ENCODE results near the gene ZBTB42.

ZBTB42 gene

DNA sequence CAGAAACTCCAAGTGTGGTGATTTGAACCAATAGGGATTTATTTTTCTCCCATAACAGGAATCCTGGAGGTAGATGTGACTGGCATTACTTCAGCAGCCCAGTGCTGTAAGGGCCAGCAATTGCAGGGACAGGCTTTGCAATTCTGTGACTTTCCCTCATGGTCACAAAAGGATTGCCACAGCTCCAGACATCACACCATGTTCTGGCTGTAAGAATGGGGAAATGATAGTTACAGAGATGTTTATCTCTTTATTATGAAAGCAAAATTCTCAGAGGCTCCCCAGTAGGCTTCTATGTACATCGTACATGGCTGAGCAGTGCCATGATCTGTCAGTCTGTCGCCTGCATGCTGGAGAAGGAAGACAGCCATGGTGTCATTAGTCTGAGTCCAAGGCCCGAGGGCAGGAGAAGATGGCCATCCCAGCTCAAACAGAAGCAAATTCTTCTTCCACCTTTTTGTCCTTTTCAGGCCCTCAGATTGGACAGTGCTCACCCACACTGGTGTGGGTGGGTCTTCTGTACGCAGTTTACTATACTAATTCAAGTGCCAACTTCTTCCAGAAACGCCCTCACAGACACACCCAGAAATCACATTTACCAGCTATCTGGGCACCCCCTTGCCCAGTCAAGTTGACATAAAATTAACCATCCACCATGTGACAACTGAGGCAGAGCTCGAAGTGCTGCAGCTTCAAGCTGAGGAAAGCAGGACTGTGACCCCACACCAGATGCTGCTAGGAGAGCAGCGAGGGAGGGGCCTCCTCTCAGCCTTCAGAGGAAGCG, 17.2 kb downstream of the ZBTB42 start:
- no peak for TF ChIP-seq SIN3A (IDR thresholded peaks at IDR 0.05; ENCODE audit: borderline replicate concordance, insufficient read depth, low read length)
- TF ChIP-seq FOXP2 (optimal IDR thresholded peaks at IDR 0.05; ENCODE audit: borderline replicate concordance, extremely low read depth, extremely low read length, insufficient read depth) = no peak
- no peak for TF ChIP-seq POLR2AphosphoS5 (IDR thresholded peaks at IDR 0.05; ENCODE audit: low read depth, low read length)
- TF ChIP-seq TAF1 (IDR thresholded peaks at IDR 0.05; ENCODE audit: borderline replicate concordance, insufficient read depth, low read length) = no peak
- TF ChIP-seq, protein P1, sequence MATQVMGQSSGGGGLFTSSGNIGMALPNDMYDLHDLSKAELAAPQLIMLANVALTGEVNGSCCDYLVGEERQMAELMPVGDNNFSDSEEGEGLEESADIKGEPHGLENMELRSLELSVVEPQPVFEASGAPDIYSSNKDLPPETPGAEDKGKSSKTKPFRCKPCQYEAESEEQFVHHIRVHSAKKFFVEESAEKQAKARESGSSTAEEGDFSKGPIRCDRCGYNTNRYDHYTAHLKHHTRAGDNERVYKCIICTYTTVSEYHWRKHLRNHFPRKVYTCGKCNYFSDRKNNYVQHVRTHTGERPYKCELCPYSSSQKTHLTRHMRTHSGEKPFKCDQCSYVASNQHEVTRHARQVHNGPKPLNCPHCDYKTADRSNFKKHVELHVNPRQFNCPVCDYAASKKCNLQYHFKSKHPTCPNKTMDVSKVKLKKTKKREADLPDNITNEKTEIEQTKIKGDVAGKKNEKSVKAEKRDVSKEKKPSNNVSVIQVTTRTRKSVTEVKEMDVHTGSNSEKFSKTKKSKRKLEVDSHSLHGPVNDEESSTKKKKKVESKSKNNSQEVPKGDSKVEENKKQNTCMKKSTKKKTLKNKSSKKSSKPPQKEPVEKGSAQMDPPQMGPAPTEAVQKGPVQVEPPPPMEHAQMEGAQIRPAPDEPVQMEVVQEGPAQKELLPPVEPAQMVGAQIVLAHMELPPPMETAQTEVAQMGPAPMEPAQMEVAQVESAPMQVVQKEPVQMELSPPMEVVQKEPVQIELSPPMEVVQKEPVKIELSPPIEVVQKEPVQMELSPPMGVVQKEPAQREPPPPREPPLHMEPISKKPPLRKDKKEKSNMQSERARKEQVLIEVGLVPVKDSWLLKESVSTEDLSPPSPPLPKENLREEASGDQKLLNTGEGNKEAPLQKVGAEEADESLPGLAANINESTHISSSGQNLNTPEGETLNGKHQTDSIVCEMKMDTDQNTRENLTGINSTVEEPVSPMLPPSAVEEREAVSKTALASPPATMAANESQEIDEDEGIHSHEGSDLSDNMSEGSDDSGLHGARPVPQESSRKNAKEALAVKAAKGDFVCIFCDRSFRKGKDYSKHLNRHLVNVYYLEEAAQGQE (IDR thresholded peaks at IDR 0.05; ENCODE audit: insufficient read depth in 1 of 2, low read depth in 2 of 2, low read length in 2 of 2) = no peak

DNA sequence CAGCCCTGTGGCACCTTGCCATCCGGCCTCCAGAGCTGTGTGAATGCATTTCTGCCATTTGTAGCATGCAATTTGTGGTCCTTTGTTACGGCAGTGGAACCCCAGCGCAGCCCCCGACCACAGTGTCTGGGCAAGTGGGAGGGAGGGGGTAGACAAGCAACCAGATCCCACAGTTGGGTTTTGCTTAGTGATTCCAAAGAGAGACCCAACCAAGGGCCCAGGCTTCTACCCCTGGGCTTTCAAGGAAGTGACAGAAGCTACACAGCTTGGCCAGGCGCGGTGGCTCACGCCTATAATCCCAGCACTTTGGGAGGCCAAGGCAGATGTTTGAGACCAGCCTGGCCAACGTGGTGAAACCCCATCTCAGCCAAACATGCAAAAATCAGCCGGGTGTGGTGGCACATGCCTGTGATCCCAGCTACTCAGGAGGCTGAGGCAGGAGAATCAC, 17.8 kb downstream of the ZBTB42 start:
- TF ChIP-seq POLR2AphosphoS5 (IDR thresholded peaks at IDR 0.05; ENCODE audit: low read depth, low read length) (no peak), TAF1 (IDR thresholded peaks at IDR 0.05; ENCODE audit: borderline replicate concordance, insufficient read depth, low read length) (no peak), FOXP2 (optimal IDR thresholded peaks at IDR 0.05; ENCODE audit: borderline replicate concordance, extremely low read depth, extremely low read length, insufficient read depth) (no peak), SIN3A (IDR thresholded peaks at IDR 0.05; ENCODE audit: borderline replicate concordance, insufficient read depth, low read length) (no peak)
- TF ChIP-seq, protein P1 (IDR thresholded peaks at IDR 0.05; ENCODE audit: insufficient read depth in 1 of 2, low read depth in 2 of 2, low read length in 2 of 2) = no peak

DNA sequence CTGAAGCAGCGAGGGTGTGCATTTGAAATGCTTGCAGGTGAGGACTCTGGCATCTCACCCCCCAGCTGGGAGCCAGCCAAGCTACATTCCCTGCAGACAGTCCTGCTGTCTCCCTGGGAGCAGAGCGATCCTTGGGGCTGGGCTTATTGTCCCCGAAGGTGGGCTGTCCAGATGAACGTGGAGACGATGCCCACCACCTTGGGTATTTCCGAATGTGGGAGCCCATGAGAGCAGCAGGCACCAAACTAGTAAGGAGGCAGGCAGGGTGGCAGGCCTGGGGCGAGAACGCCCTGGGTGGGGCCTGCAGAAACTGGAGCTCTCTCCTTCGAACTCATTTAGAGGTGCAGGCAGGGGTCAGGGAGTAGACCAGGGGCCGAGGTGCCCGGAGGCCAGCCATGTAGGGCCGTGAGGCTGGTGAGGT, 18.5 kb downstream of the ZBTB42 start:
- TF ChIP-seq, protein P1 (IDR thresholded peaks at IDR 0.05; ENCODE audit: insufficient read depth in 1 of 2, low read depth in 2 of 2, low read length in 2 of 2) = no peak
- TF ChIP-seq POLR2AphosphoS5 (IDR thresholded peaks at IDR 0.05; ENCODE audit: low read depth, low read length) = no peak
- TF ChIP-seq SIN3A (IDR thresholded peaks at IDR 0.05; ENCODE audit: borderline replicate concordance, insufficient read depth, low read length) = no peak
- TF ChIP-seq FOXP2 (optimal IDR thresholded peaks at IDR 0.05; ENCODE audit: borderline replicate concordance, extremely low read depth, extremely low read length, insufficient read depth) = no peak
- no peak for TF ChIP-seq TAF1 (IDR thresholded peaks at IDR 0.05; ENCODE audit: borderline replicate concordance, insufficient read depth, low read length)

DNA sequence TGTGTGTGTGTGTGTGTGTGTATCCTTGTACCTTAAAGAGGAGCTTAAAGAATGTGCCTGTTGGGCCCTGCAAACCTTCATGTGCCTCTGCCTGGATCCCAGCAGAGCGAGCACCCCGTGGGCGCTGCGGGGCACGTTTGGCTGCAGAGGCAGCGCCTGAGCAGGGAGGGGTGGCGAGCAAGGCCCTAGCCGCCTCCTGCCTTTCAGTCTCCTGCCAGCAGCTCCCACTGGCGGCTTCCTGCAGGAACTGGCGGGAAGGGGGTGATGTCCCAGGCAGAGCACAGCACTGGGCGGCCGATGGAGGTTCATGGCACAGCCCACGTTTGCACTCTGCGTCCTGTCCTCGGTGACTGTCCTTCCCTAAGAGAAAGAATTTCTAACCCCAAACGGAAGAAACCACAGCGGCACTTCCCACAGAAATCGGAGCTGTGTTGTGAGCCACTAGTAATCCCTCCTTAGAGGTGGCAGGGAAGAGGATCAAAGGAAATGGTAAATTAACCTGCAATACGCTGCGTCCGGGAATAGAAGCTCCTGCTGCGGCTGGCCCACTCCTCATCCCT, 19.8 kb downstream of the ZBTB42 start:
- TF ChIP-seq, protein P1 (IDR thresholded peaks at IDR 0.05; ENCODE audit: insufficient read depth in 1 of 2, low read depth in 2 of 2, low read length in 2 of 2) = no peak
- no peak for TF ChIP-seq POLR2AphosphoS5 (IDR thresholded peaks at IDR 0.05; ENCODE audit: low read depth, low read length)
- no peak for TF ChIP-seq TAF1 (IDR thresholded peaks at IDR 0.05; ENCODE audit: borderline replicate concordance, insufficient read depth, low read length)
- no peak for TF ChIP-seq FOXP2 (optimal IDR thresholded peaks at IDR 0.05; ENCODE audit: borderline replicate concordance, extremely low read depth, extremely low read length, insufficient read depth)
- no peak for TF ChIP-seq SIN3A (IDR thresholded peaks at IDR 0.05; ENCODE audit: borderline replicate concordance, insufficient read depth, low read length)
